ENCODE measurements around the gene SLC43A2. TPM values are rescaled to one million over a fixed set of nuclear protein-coding genes. Genes with fewer than 3 reads are reported as not detected.

Gene SLC43A2
- total RNA-seq, 1 experiment from 2014 or later: 12.9 TPM

DNA sequence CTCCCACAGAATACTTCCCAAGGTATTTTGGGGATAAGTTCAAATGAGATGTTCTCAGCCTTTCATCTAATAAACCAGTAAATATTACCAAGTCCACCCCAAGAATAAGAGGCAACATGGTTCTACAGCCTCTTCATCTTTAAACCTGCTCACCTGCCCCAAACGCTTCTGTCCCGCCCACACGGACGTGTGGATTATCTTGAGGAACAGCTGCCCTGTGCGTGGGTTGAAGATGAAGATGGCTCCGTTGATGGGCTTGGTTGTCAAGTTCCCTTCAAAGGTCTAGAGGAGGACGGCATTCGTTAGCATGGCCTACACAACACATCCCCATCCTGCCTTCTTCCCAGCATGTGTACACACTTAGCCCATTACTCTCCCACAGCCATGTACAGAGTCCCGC lies 29.5 kb upstream of the SLC43A2 start:
- H3K23me2 ChIP-seq (ENCODE audit: insufficient read length, low read depth, low read length, poor library complexity, severe bottlenecking): no peaks in the 10 kb centered on the region
- no peak overlapping the region for H2BK5ac ChIP-seq (ENCODE audit: insufficient read length, low read length)
- no peaks in the 10 kb centered on the region for H4K20me1 ChIP-seq (ENCODE audit: control insufficient read depth, insufficient read depth, insufficient read length)
- Mint-ChIP-seq H3K4me3 (no peak overlapping the region; a peak in 1 of 5 replicates), H3K27ac (no peak overlapping the region), H3K4me1 (no peaks in the 10 kb centered on the region), H3K9me3 (no peaks in the 10 kb centered on the region), H3K36me3 (ENCODE audit: insufficient read depth in 1 of 3, low read depth in 3 of 3) (peaks cover 77 to 98% (median 93%) of the 10 kb centered on the region in 3 experiments), H3K27me3 (ENCODE audit: low read depth) (no peaks in the 10 kb centered on the region)
- no CpG with 5 or more reads among the region's 9 CpGs for WGBS (ENCODE audit: extremely low coverage, insufficient read length, low lambda C conversion rate)
- H4K8ac ChIP-seq (replicated peaks; ENCODE audit: insufficient read length, low read depth, low read length): no peak overlapping the region
- no peak overlapping the region for H4K5ac ChIP-seq (ENCODE audit: insufficient read length, low read depth, low read length)
- H3K14ac ChIP-seq (ENCODE audit: insufficient read depth, low read length): no peak overlapping the region
- no peak overlapping the region for H2AFZ ChIP-seq (ENCODE audit: low read length)
- no peak overlapping the region for H2BK120ac ChIP-seq (ENCODE audit: low read depth, low read length, poor library complexity, severe bottlenecking)
- H2BK20ac ChIP-seq (ENCODE audit: low read depth, low read length, poor library complexity, severe bottlenecking): no peak overlapping the region
- DNase-seq: no peak
- H4K91ac ChIP-seq (ENCODE audit: insufficient read length, low read depth, low read length): no peak overlapping the region
- TF ChIP-seq, protein P1, sequence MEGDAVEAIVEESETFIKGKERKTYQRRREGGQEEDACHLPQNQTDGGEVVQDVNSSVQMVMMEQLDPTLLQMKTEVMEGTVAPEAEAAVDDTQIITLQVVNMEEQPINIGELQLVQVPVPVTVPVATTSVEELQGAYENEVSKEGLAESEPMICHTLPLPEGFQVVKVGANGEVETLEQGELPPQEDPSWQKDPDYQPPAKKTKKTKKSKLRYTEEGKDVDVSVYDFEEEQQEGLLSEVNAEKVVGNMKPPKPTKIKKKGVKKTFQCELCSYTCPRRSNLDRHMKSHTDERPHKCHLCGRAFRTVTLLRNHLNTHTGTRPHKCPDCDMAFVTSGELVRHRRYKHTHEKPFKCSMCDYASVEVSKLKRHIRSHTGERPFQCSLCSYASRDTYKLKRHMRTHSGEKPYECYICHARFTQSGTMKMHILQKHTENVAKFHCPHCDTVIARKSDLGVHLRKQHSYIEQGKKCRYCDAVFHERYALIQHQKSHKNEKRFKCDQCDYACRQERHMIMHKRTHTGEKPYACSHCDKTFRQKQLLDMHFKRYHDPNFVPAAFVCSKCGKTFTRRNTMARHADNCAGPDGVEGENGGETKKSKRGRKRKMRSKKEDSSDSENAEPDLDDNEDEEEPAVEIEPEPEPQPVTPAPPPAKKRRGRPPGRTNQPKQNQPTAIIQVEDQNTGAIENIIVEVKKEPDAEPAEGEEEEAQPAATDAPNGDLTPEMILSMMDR (conservative IDR thresholded peaks at IDR 0.05): no peak
- H3K4ac ChIP-seq (ENCODE audit: low read depth, low read length): no peak overlapping the region
- no peak overlapping the region for H3K9ac ChIP-seq (ENCODE audit: extremely low read depth, insufficient read length, low read length)
- no peaks in the 10 kb centered on the region for H3K79me1 ChIP-seq (ENCODE audit: insufficient read depth, low read depth, low read length, poor library complexity, severe bottlenecking)
- H3K56ac ChIP-seq (ENCODE audit: insufficient read length, low read depth, low read length): no peak overlapping the region
- H2AK5ac ChIP-seq (ENCODE audit: insufficient read length, low read length): no peak overlapping the region
- H3K27ac ChIP-seq (ENCODE audit: insufficient read length, low read depth, low read length): no peak overlapping the region
- no peaks in the 10 kb centered on the region for H3K9me3 ChIP-seq (ENCODE audit: control insufficient read depth, low read depth, low read length)
- H3K4me2 ChIP-seq (ENCODE audit: insufficient read depth, insufficient read length, low read length): no peak overlapping the region
- no peak overlapping the region for H2BK12ac ChIP-seq (ENCODE audit: insufficient read length, low read depth, low read length)
- no peak overlapping the region for H3T11ph ChIP-seq (ENCODE audit: low read length)
- H3K18ac ChIP-seq (ENCODE audit: insufficient read length, low read depth, low read length): no peak overlapping the region
- H3K79me2 ChIP-seq (ENCODE audit: insufficient read depth, low read length): no peaks in the 10 kb centered on the region; the same call in 1 of the 2 replicates
- no peak overlapping the region for H2BK15ac ChIP-seq (ENCODE audit: low read depth, low read length)
- H3K4me1 ChIP-seq (ENCODE audit: insufficient read depth, low read length): no peaks in the 10 kb centered on the region
- no peaks in the 10 kb centered on the region for H3K27me3 ChIP-seq (ENCODE audit: insufficient read depth, low read length)
- no peak overlapping the region for H3K23ac ChIP-seq (ENCODE audit: insufficient read length, low read depth, low read length)

Measured in H9 (cell line).